Transverse colon (tissue), 4 donors: ENCODE results near the gene ARAP1. TPM values are rescaled to one million over a fixed set of nuclear protein-coding genes. Genes with fewer than 3 reads are reported as not detected.

Experiments used
- DNase-seq: peaks from one replicate; pipeline ENCODE4 v3.0.0-alpha.2; 2019
- H3K27ac ChIP-seq, 4 donors: fragments of 200-600 bp; sonication (generic); 2 replicates each; pipeline ENCODE4 v1.5.1; 2016 to 2018; ENCODE audit warnings: inconsistent platforms in 4 of 4
- H3K27me3 ChIP-seq: fragments of 200-600 bp; sonication (generic); 2 replicates; pipeline ENCODE4 v1.5.1; 2017; ENCODE audit warnings: inconsistent platforms
- H3K36me3 ChIP-seq, 4 donors: fragments of 200-600 bp; sonication (generic); 2 replicates each; pipeline ENCODE4 v1.5.1; 2017 to 2019; ENCODE audit warnings: inconsistent platforms in 4 of 4
- H3K4me1 ChIP-seq, 4 donors: fragments of 200-600 bp; sonication (generic); 2 replicates each; pipeline ENCODE4 v1.5.1; 2017 to 2020; ENCODE audit warnings: inconsistent platforms in 4 of 4
- H3K4me3 ChIP-seq, 4 donors: fragments of 200-600 bp; sonication (generic); 1 replicate in 1 of 4; 2 replicates in 3 of 4; pipeline versions ENCODE4 v1.5.1 to v1.6.1; 2017 to 2019; ENCODE audit warnings: inconsistent platforms in 4 of 4
- H3K9me3 ChIP-seq, 2 donors: fragments of 200-600 bp; sonication (generic); 2 replicates each; pipeline ENCODE4 v1.5.1; 2017 to 2019; ENCODE audit warnings: inconsistent platforms in 2 of 2
- EP300 ChIP-seq: sonication (generic); formaldehyde crosslinking; IDR thresholded peaks from one replicate; pipeline ENCODE4 v1.6.1; 2017; ENCODE audit warnings: antibody characterized with exemption, low read depth
- POLR2A ChIP-seq: fragments of 450-650 bp; IDR thresholded peaks from one replicate; pipeline ENCODE4 v1.6.1; 2016; ENCODE audit warnings: antibody characterized with exemption, mild to moderate bottlenecking, moderate library complexity
- POLR2AphosphoS5 ChIP-seq, 3 donors: sonication (generic); formaldehyde crosslinking; IDR thresholded peaks; one replicate each; pipeline ENCODE4 v1.6.1; 2016; ENCODE audit warnings: antibody characterized with exemption in 3 of 3
- WGBS, 2 donors: methylation state at CpG; one replicate each; pipeline ENCODE4 v1.1.5; 2018; ENCODE audit warnings: low coverage in 1 of 2; 5-methylcytosine and 5-hydroxymethylcytosine counted together
- in situ Hi-C, 4 donors: fragments of 200-750 bp; cut with MboI; loops; one replicate each; pipeline versions ENCODE4 v1.15.0 to v1.15.1; 2017; ENCODE audit warnings: low sequenced_read_pairs in 3 of 4, low pct_ligation_motif_present in 1 of 4, low pct_unique_long_range_greater_than_20kb in 1 of 4
- intact Hi-C: fragments of 100-400 bp; cut with DNase I; formaldehyde crosslinking; loops from one replicate; pipeline ENCODE4 v1.15.1; 2023; ENCODE audit warnings: low total_unique reads
- total RNA-seq, 4 donors: library from RNA; depleted of rRNA; stranded (reverse); fragments of >200 nt; gene quantifications; one replicate each; pipeline ENCODE4 v1.1.0, GENCODE V29; 2016
- TF ChIP-seq, protein P1 (sequence below), 5 experiments: fragments of 200-600 bp in 3 of 5; fragments of 450-650 bp in 2 of 5; sonication (generic) in 3 of 5; IDR thresholded peaks; 1 replicate in 2 of 5; 2 replicates in 3 of 5; pipeline ENCODE4 v1.5.1; 2016 to 2017; ENCODE audit warnings: antibody characterized with exemption in 5 of 5, inconsistent platforms in 3 of 5, mild to moderate bottlenecking in 2 of 5, moderate library complexity in 1 of 5

The ARAP1 gene
- total RNA-seq, 4 donors from 2014 or later: 99.4 to 233 (median 108) TPM

DNA sequence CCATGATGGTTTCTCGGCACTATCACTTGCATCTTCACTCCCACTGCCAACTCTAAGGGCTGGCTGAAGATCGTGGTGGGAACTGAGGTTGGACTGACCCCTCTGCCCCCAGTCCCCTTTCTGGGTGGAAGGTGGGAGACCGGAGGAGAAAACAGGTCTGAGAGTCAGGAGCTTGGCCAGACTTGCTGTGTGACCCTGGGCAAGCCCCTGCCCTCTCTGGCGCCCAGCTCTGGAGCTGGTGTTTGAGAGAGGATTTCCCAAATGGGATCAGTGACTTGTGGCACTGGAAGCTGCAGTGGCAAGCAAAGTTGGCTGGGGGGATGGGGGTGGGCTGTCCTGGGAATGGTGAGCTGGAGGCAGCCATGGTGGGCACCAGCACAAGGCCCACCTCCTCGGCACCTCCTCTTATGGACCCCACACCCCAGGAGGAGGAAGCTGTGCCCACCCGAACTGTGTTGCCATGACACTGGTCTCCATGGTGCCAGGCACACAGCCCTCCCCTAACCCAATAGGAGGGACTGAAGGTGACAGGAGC, 71.5 kb downstream of the ARAP1 start:
- peaks cover 50% of the 10 kb centered on the region for H3K27me3 ChIP-seq
- TF ChIP-seq, protein P1, sequence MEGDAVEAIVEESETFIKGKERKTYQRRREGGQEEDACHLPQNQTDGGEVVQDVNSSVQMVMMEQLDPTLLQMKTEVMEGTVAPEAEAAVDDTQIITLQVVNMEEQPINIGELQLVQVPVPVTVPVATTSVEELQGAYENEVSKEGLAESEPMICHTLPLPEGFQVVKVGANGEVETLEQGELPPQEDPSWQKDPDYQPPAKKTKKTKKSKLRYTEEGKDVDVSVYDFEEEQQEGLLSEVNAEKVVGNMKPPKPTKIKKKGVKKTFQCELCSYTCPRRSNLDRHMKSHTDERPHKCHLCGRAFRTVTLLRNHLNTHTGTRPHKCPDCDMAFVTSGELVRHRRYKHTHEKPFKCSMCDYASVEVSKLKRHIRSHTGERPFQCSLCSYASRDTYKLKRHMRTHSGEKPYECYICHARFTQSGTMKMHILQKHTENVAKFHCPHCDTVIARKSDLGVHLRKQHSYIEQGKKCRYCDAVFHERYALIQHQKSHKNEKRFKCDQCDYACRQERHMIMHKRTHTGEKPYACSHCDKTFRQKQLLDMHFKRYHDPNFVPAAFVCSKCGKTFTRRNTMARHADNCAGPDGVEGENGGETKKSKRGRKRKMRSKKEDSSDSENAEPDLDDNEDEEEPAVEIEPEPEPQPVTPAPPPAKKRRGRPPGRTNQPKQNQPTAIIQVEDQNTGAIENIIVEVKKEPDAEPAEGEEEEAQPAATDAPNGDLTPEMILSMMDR (IDR thresholded peaks at IDR 0.05): no peak
- TF ChIP-seq POLR2A (no peak), EP300 (no peak), POLR2AphosphoS5 (IDR thresholded peaks at IDR 0.05) (no peak)
- 63% methylated on average over 6 of the region's 6 CpGs; no CpG with 5 or more reads in 1 of the 2 donors for WGBS, 2 donors
- H3K36me3 ChIP-seq: no peaks in the 10 kb centered on the region
- no peak for DNase-seq
- intact Hi-C loops (loop anchor here (5.0 kb wide), 2 partner anchors 93 to 193 kb away; no protein-coding TSS in a partner anchor), in situ Hi-C loops (no loop called here)
- H3K4me3 ChIP-seq: no peak overlapping the region
- H3K27ac ChIP-seq: no peak overlapping the region
- H3K4me1 ChIP-seq: peaks cover 0 to 5% (median 2%) of the 10 kb centered on the region in 4 donors
- H3K9me3 ChIP-seq: no peaks in the 10 kb centered on the region

DNA sequence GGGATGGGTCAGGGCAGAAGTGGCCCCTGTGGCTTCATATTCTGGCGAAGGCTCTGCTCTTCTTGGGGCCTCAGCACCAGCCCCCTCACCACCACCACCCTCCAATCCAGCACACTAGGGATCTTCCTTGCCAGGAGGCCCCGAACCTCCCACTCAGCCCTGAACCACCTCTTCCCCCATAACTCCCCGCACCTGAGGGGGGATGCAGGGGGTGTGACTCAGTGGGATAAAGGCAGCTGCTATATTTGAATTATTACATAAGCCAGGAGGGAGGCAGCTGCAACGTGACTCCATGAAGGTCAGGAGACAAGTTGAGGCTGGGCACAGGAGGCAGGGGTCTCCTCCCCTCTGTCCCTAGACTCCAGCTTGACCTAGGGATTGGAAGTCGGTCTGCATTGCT, 72.3 kb downstream of the ARAP1 start:
- TF ChIP-seq EP300 (no peak), POLR2A (no peak), POLR2AphosphoS5 (IDR thresholded peaks at IDR 0.05) (no peak)
- TF ChIP-seq, protein P1 (IDR thresholded peaks at IDR 0.05): no peak
- DNase-seq: no peak
- 65 to 67% methylated on average over 1 to 5 of the region's 5 CpGs for WGBS, 2 donors
- Histone ChIP-seq H3K27me3 (peaks cover 58% of the 10 kb centered on the region), H3K4me3 (no peak overlapping the region), H3K9me3 (no peaks in the 10 kb centered on the region), H3K36me3 (no peaks in the 10 kb centered on the region), H3K4me1 (peaks cover 0 to 5% (median 2%) of the 10 kb centered on the region in 4 donors), H3K27ac (no peak overlapping the region)
- intact Hi-C loops: loop anchor here (5.0 kb wide), 2 partner anchors 93 to 193 kb away; no protein-coding TSS in a partner anchor
- in situ Hi-C loops: no loop called here

- no peak for DNase-seq
- no peaks in the 10 kb centered on the region for H3K9me3 ChIP-seq
- H3K4me3 ChIP-seq: no peak overlapping the region
- no peak overlapping the region for H3K27ac ChIP-seq
- in situ Hi-C loops (no loop called here), intact Hi-C loops (no loop called here)
- 74 to 100% methylated on average over 2 to 8 of the region's 8 CpGs for WGBS, 2 donors
- TF ChIP-seq POLR2A: no peak
- no peak for TF ChIP-seq POLR2AphosphoS5 (IDR thresholded peaks at IDR 0.05)
- TF ChIP-seq EP300: no peak
- TF ChIP-seq, protein P1 (IDR thresholded peaks at IDR 0.05): no peak
- peaks cover 0 to 5% (median 0%) of the 10 kb centered on the region in 4 donors for H3K4me1 ChIP-seq
- no peaks in the 10 kb centered on the region for H3K36me3 ChIP-seq
- H3K27me3 ChIP-seq: peaks cover 71% of the 10 kb centered on the region
Observed at GRCh38 chr11:72678524-72678923, 73.7 kb downstream of the ARAP1 start.

DNA sequence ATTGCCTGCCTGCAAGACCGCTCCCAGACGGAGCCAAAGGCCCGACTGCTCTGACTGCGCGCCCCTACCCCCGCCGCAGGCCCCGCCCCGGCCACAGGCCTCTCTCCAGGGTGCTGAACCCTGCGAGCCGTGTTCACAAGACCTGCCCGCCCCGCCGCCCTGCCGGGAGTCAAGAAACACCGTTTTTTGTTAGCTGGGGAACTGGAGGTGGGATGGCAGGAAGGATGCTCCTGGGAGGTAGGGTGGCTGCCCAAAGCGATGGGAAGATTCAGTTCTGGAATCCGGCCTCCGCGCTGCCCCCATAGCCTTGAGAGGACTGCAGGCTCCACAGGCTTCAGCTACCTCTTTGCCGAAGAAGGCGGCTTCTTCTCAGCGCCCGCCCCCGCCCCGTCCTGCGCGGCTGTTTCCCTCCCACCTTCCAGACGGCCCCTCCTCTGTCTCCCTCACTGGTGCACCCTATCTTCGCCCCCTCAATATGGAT, 75.3 kb downstream of the ARAP1 start:
- Histone ChIP-seq H3K36me3 (no peaks in the 10 kb centered on the region), H3K4me3 (no peak overlapping the region), H3K9me3 (no peaks in the 10 kb centered on the region), H3K4me1 (peaks cover 0 to 5% (median 0%) of the 10 kb centered on the region in 4 donors), H3K27ac (no peak overlapping the region), H3K27me3 (peaks cover 86% of the 10 kb centered on the region)
- TF ChIP-seq POLR2AphosphoS5 (IDR thresholded peaks at IDR 0.05): no peak
- TF ChIP-seq, protein P1 (IDR thresholded peaks at IDR 0.05): no peak
- TF ChIP-seq EP300: no peak
- peak; percentile 37 for DNase-seq
- 3% methylated on average over 30 of the region's 30 CpGs; no CpG with 5 or more reads in 1 of the 2 donors for WGBS, 2 donors
- intact Hi-C loops (no loop called here), in situ Hi-C loops (no loop called here)
